Measurements from ENCODE around the gene PRDM16. TPM values are rescaled to one million over a fixed set of nuclear protein-coding genes. Genes with fewer than 3 reads are reported as not detected.

The PRDM16 gene
- total and polyA plus RNA-seq, 2 of the 8 experiments (the other 6 are each of a cell fraction or from before 2014, with no cell fraction given) = 0.39 to 0.43 TPM

DNA sequence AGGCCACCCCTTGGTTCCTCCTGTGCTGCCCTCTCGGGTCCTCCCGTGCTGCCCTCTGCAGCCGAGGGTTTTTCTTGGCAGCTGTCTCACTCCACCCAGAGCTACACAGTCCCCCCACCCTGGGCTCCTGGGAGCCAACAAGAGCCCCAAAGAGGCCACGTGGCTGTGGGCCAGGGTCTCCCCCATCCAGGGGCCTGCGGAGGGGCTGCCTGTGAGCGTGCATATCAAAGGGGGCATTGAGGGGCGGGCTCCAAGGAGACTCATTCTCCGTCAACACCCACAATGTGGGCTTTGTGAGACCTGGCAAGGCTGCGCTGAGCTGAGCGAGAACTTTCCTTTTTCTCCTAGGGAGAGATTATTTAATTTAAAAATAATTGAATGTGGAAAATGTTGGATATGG, 276.8 kb downstream of the PRDM16 start (continued):
- TF ChIP-seq RXRA (IDR thresholded peaks at IDR 0.05; ENCODE audit: insufficient read depth, low read depth, low read length) (no peak), BRCA1 (IDR thresholded peaks at IDR 0.05; ENCODE audit: low read depth, low read length) (no peak), SIN3A (conservative IDR thresholded peaks at IDR 0.05 in 1 of 2, IDR thresholded peaks at IDR 0.05 in 1 of 2; ENCODE audit: low read depth in 1 of 2, low read length in 2 of 2) (no peak), SIX5 (IDR thresholded peaks at IDR 0.05; ENCODE audit: low read depth, low read length) (no peak), POU5F1 (IDR thresholded peaks at IDR 0.05; ENCODE audit: low read depth, low read length) (no peak), EZH2 (IDR thresholded peaks at IDR 0.05; ENCODE audit: low read depth, low read length, severe bottlenecking) (no peak), PHF8 (conservative IDR thresholded peaks at IDR 0.05; ENCODE audit: low read depth, low read length) (no peak), JUN (IDR thresholded peaks at IDR 0.05; ENCODE audit: low read depth, low read length) (no peak)

Measured in H1 (cell line).